H1 (cell line): ENCODE measurements around the gene FNDC1. TPM values are rescaled to one million over a fixed set of nuclear protein-coding genes. Genes with fewer than 3 reads are reported as not detected.

Experiments
- CTCF ChIA-PET: fragments of 300-600 bp; sonication (Branson Sonifier 250); formaldehyde crosslinking; loops from one replicate; lab custom pipeline; 2021; ENCODE audit not compliant: partially characterized antibody; lab: Charles Lee
- POLR2A ChIA-PET: fragments of 300-600 bp; sonication (Branson Sonifier 250); formaldehyde crosslinking; loops from one replicate; lab custom pipeline; 2021; ENCODE audit warnings: inconsistent platforms; ENCODE audit not compliant: partially characterized antibody; lab: Charles Lee
- DNase-seq, 2 experiments: peaks; one replicate each; pipeline versions ENCODE4 v3.0.0 to v3.0.0-alpha.2; 2010 to 2022; ENCODE audit warnings: low spot score in 2 of 2, low read depth in 1 of 2, mixed read lengths in 1 of 2
- FAIRE-seq: peaks from 2 replicates; lab custom pipeline; 2011; peaks lifted over from hg19 to GRCh38; lab: Jason Lieb, UNC
- H2AFZ ChIP-seq: 2 replicates; pipeline ENCODE4 v1.8.1; 2012; ENCODE audit warnings: low read length, inconsistent platforms
- H2AK5ac ChIP-seq: 2 replicates; pipeline ENCODE4 v1.6.1; 2013; ENCODE audit warnings: low read depth, low read length
- H2BK120ac ChIP-seq: replicated peaks from 2 replicates; pipeline ENCODE3; 2013; ENCODE audit warnings: low read depth, low read length, inconsistent platforms
- H2BK12ac ChIP-seq: 2 replicates; pipeline ENCODE4 v1.6.1; 2013; ENCODE audit warnings: low read depth, low read length
- H2BK15ac ChIP-seq: 2 replicates; pipeline ENCODE4 v1.6.1; 2013; ENCODE audit warnings: low read length
- H2BK20ac ChIP-seq: 2 replicates; pipeline ENCODE4 v1.6.1; 2013; ENCODE audit warnings: low read length
- H2BK5ac ChIP-seq: 2 replicates; pipeline ENCODE4 v1.6.1; 2013; ENCODE audit warnings: low read depth, low read length
- H3K14ac ChIP-seq: 2 replicates; pipeline ENCODE4 v1.6.1; 2013; ENCODE audit warnings: inconsistent platforms; ENCODE audit not compliant: insufficient read length
- H3K18ac ChIP-seq: 2 replicates; pipeline ENCODE4 v1.6.1; 2013; ENCODE audit warnings: low read length; ENCODE audit errors: extremely low read depth
- H3K23ac ChIP-seq: 2 replicates; pipeline ENCODE4 v1.6.1; 2013; ENCODE audit warnings: inconsistent platforms; ENCODE audit not compliant: insufficient read length
- H3K23me2 ChIP-seq: 2 replicates; pipeline ENCODE4 v1.6.1; 2013; ENCODE audit warnings: low read depth, low read length
- H3K27ac ChIP-seq: 2 replicates; pipeline ENCODE4 v1.6.1; 2011; ENCODE audit warnings: low read depth, low read length, inconsistent platforms
- H3K27me3 ChIP-seq, 4 experiments: replicated peaks in 1 of 4; 1 replicate in 1 of 4; 2 replicates in 3 of 4; pipeline versions ENCODE4 v1.6.1 to v1.8.1; 2011 to 2013; ENCODE audit warnings: low read length in 3 of 4, mild to moderate bottlenecking in 3 of 4, inconsistent platforms in 2 of 4, mixed read lengths in 2 of 4, moderate library complexity in 1 of 4; ENCODE audit not compliant: control insufficient read depth in 3 of 4, insufficient read depth in 3 of 4; ENCODE audit errors: extremely low read depth in 1 of 4
- H3K36me3 ChIP-seq, 4 experiments: 2 replicates each; pipeline versions ENCODE4 v1.6.1 to v1.8.1; 2011 to 2013; ENCODE audit warnings: mild to moderate bottlenecking in 4 of 4, low read length in 3 of 4, moderate library complexity in 2 of 4, control low read depth in 1 of 4, inconsistent platforms in 1 of 4; ENCODE audit not compliant: insufficient read depth in 4 of 4, control insufficient read depth in 2 of 4
- H3K4ac ChIP-seq: replicated peaks from 2 replicates; pipeline ENCODE3; 2013; ENCODE audit warnings: low read length, low read depth, mixed read lengths, inconsistent platforms; ENCODE audit not compliant: insufficient read length
- H3K4me1 ChIP-seq, 4 experiments: replicated peaks in 1 of 4; 1 replicate in 1 of 4; 2 replicates in 3 of 4; pipeline versions ENCODE4 v1.6.1 to v1.8.1; 2011 to 2013; ENCODE audit warnings: low read length in 3 of 4, inconsistent platforms in 2 of 4, mixed read lengths in 1 of 4; ENCODE audit not compliant: insufficient read depth in 4 of 4, control insufficient read depth in 3 of 4
- H3K4me2 ChIP-seq, 2 experiments: 2 replicates each; pipeline versions ENCODE4 v1.6.1 to v1.8.1; 2011 to 2013; ENCODE audit warnings: low read depth in 2 of 2, low read length in 2 of 2, control low read depth in 1 of 2, inconsistent platforms in 1 of 2, mild to moderate bottlenecking in 1 of 2; ENCODE audit not compliant: insufficient read depth in 1 of 2
- H3K4me3 ChIP-seq, 4 experiments: fragments of 200-600, 300-600 bp in 1 of 4; sonication (generic), shearing (Covaris generic), sonication (Bioruptor Twin) in 1 of 4; 2 replicates each; pipeline versions ENCODE4 v1.5.1 to v1.8.1; 2011 to 2016; ENCODE audit warnings: low read length in 4 of 4, low read depth in 3 of 4, control low read depth in 2 of 4, inconsistent platforms in 2 of 4, mild to moderate bottlenecking in 2 of 4, mixed read lengths in 1 of 4, moderate library complexity in 1 of 4; ENCODE audit not compliant: insufficient read depth in 2 of 4; ENCODE audit errors: extremely low read depth in 1 of 4
- H3K56ac ChIP-seq: replicated peaks from 2 replicates; pipeline ENCODE3; 2013; ENCODE audit warnings: low read depth, mild to moderate bottlenecking, mixed read lengths, low read length, inconsistent platforms; ENCODE audit not compliant: insufficient read length
- H3K79me1 ChIP-seq: 2 replicates; pipeline ENCODE4 v1.6.1; 2013; ENCODE audit warnings: low read depth, low read length, control low read depth
- H3K79me2 ChIP-seq, 2 experiments: 2 replicates each; pipeline versions ENCODE4 v1.6.1 to v1.8.1; 2012 to 2013; ENCODE audit warnings: low read length in 2 of 2, mild to moderate bottlenecking in 2 of 2, inconsistent platforms in 1 of 2; ENCODE audit not compliant: insufficient read depth in 2 of 2, control insufficient read depth in 1 of 2
- H3K9ac ChIP-seq, 4 experiments: replicated peaks in 1 of 4; 1 replicate in 1 of 4; 2 replicates in 3 of 4; pipeline versions ENCODE4 v1.6.1 to v1.8.1; 2011 to 2013; ENCODE audit warnings: low read depth in 3 of 4, low read length in 3 of 4, control low read depth in 2 of 4, mild to moderate bottlenecking in 2 of 4, moderate library complexity in 2 of 4, inconsistent platforms in 1 of 4; ENCODE audit errors: extremely low read depth in 1 of 4
- H3K9me3 ChIP-seq, 2 experiments: 2 replicates each; pipeline versions ENCODE4 v1.6.1 to v1.8.1; 2012 to 2013; ENCODE audit warnings: mild to moderate bottlenecking in 2 of 2, moderate library complexity in 2 of 2, control low read depth in 1 of 2, inconsistent platforms in 1 of 2, low read depth in 1 of 2, low read length in 1 of 2, mixed read lengths in 1 of 2; ENCODE audit not compliant: insufficient read depth in 2 of 2
- H4K20me1 ChIP-seq, 2 experiments: replicated peaks in 1 of 2; 2 replicates each; pipeline versions ENCODE3 to v1.8.1; 2011 to 2013; ENCODE audit warnings: inconsistent platforms in 2 of 2, low read length in 2 of 2, mild to moderate bottlenecking in 1 of 2; ENCODE audit not compliant: insufficient read depth in 2 of 2, control insufficient read depth in 1 of 2
- H4K5ac ChIP-seq: 2 replicates; pipeline ENCODE4 v1.6.1; 2013; ENCODE audit warnings: low read length, low read depth, mixed read lengths, inconsistent platforms; ENCODE audit not compliant: insufficient read length
- H4K8ac ChIP-seq: 2 replicates; pipeline ENCODE4 v1.8.0; 2013; ENCODE audit warnings: mild to moderate bottlenecking, moderate library complexity, low read length, inconsistent platforms; ENCODE audit not compliant: insufficient read depth; ENCODE audit errors: extremely low read depth
- H4K91ac ChIP-seq: replicated peaks from 2 replicates; pipeline ENCODE3; 2013; ENCODE audit warnings: low read length, mixed read lengths, inconsistent platforms; ENCODE audit not compliant: insufficient read length
- FOSL1 ChIP-seq: IDR thresholded peaks from 2 replicates; pipeline ENCODE4 v1.6.1; 2011; ENCODE audit warnings: mild to moderate bottlenecking, low read depth, low read length, moderate library complexity; ENCODE audit not compliant: insufficient read depth
- JUND ChIP-seq: IDR thresholded peaks from 2 replicates; pipeline ENCODE4 v1.6.1; 2011; ENCODE audit warnings: mild to moderate bottlenecking, improper control_type of control experiment, low read length
- WGBS, 2 experiments: shearing (Covaris generic) in 1 of 2; methylation state at CpG; one replicate each; pipeline versions ENCODE4 v1.1.6 to v1.1.7; 2013 to 2015; ENCODE audit warnings: low lambda C conversion rate in 2 of 2, mixed read lengths in 2 of 2, inconsistent platforms in 1 of 2, low coverage in 1 of 2, missing lambda C conversion rate in 1 of 2; ENCODE audit not compliant: insufficient replicate concordance in 2 of 2, insufficient coverage in 1 of 2, insufficient read length in 1 of 2; ENCODE audit errors: extremely low coverage in 1 of 2, missing lambda C conversion rate in 1 of 2; 5-methylcytosine and 5-hydroxymethylcytosine counted together
- polyA plus RNA-seq, 7 experiments: library from polyadenylated mRNA; depleted of rRNA in 3 of 7; stranded (reverse) in 5 of 7; unstranded in 2 of 7; fragments of >200 nt in 5 of 7; fragments of 200-250 nt in 2 of 7; gene quantifications; 1 replicate in 5 of 7; 2 replicates in 1 of 7; 4 replicates in 1 of 7; pipeline versions ENCODE4 v1.2.1 to v1.2.3, GENCODE V29; 2011 to 2013; ENCODE audit warnings: missing spikeins in 2 of 7, mixed read lengths in 2 of 7
- total RNA-seq: library from RNA; stranded (reverse); fragmentation: NEBNext Ultra II Directional; extraction: Animal tissue kit (Norgen Biotek cat#: 25700); gene quantifications from 2 replicates; pipeline ENCODE4 v1.2.1, GENCODE V29; 2021

Gene FNDC1
- total and polyA plus RNA-seq, 2 of the 8 experiments (the other 6 are each of a cell fraction or from before 2014, with no cell fraction given): 0.06 to 0.30 TPM

GRCh38 chr6:159126590-159126989 is 42.6 kb upstream of the FNDC1 start:
- H3K4me3 ChIP-seq: no peak overlapping the region

More at GRCh38 chr6:159126590-159126989, 42.6 kb upstream of the FNDC1 start:
- Histone ChIP-seq H3K9me3 (no peaks in the 10 kb centered on the region), H2BK12ac (no peak overlapping the region), H3K4ac (no peak overlapping the region), H3K14ac (no peak overlapping the region), H3K4me1 (no peaks in the 10 kb centered on the region), H3K79me2 (no peaks in the 10 kb centered on the region), H2BK5ac (no peak overlapping the region), H2AFZ (peak overlapping the region; percentile 31; the same call in 1 of the 2 replicates), H3K4me2 (no peak overlapping the region), H2AK5ac (no peak overlapping the region), H4K5ac (no peak overlapping the region), H4K20me1 (no peaks in the 10 kb centered on the region), H3K56ac (no peak overlapping the region), H2BK20ac (no peak overlapping the region), H2BK15ac (no peak overlapping the region), H3K23me2 (no peaks in the 10 kb centered on the region), H3K36me3 (no peaks in the 10 kb centered on the region), H3K18ac (no peak overlapping the region), H2BK120ac (no peak overlapping the region), H3K27ac (no peak overlapping the region), H3K9ac (no peak overlapping the region), H4K8ac (0 out of 2 replicates have a peak overlapping the region, but pooled peaks have one; percentile 41), H3K27me3 (no peaks in the 10 kb centered on the region; a peak in 1 of 7 replicates), H3K23ac (no peak overlapping the region), H4K91ac (no peak overlapping the region), H3K79me1 (no peaks in the 10 kb centered on the region)
- ChIA-PET POLR2A (no interaction called here), CTCF (interaction anchor here (0.6 to 3.1 kb wide), 8 partner anchors 9 to 119 kb away, joined by 3 to 23 read pairs (median 6); no protein-coding TSS in a partner anchor)
- FAIRE-seq (no peak), DNase-seq (no peak)
- TF ChIP-seq FOSL1: no peak
- TF ChIP-seq JUND: no peak
- 91% methylated on average over 5 of the region's 5 CpGs; no CpG with 5 or more reads in 1 of the 2 experiments for WGBS, 2 experiments
